OCI-LY3 (cell line): ENCODE results near the gene TAF10.

Source experiments
- CTCF ChIP-seq: fragments of 200-600, 300-600 bp; sonication (generic); IDR thresholded peaks from 2 replicates; pipeline ENCODE4 v1.5.1; 2014; ENCODE audit warnings: antibody characterized with exemption, low read length, low read depth
- EZH2phosphoT487 ChIP-seq: fragments of 200-600 bp; shearing (Covaris generic); IDR thresholded peaks from 2 replicates; pipeline ENCODE4 v1.6.1; 2018; ENCODE audit warnings: antibody characterized with exemption, mixed run types, low read depth

- TF ChIP-seq CTCF = no peak
- TF ChIP-seq EZH2phosphoT487 = no peak
Observed at GRCh38 chr11:6652182-6652581, 40.2 kb upstream of the TAF10 start.
